PC-9 (cell line): Measurements from ENCODE around the gene CENPX. TPM values are rescaled to one million over a fixed set of nuclear protein-coding genes. Genes with fewer than 3 reads are reported as not detected.

Source experiments
- BruUV-seq: library from RNA; stranded (reverse); fragments of 400-500 nt; replicated peaks from 2 replicates; lab custom pipeline; 2021; lab: Mats Ljungman, UMichigan
- CTCF ChIA-PET: fragments of 300-600 bp; sonication (Branson Sonifier 250); formaldehyde crosslinking; loops from one replicate; lab custom pipeline; 2022; ENCODE audit warnings: antibody characterized with exemption; lab: Charles Lee
- POLR2A ChIA-PET: fragments of 300-600 bp; sonication (Branson Sonifier 250); formaldehyde crosslinking; loops from one replicate; lab custom pipeline; 2022; ENCODE audit warnings: antibody characterized with exemption; ENCODE audit not compliant: unreplicated experiment; lab: Charles Lee
- DNase-seq, 2 experiments: peaks; one replicate each; pipeline versions ENCODE4 v3.0.0 to v3.0.0-alpha.2; 2015 to 2022; ENCODE audit warnings: mixed read lengths in 1 of 2
- H2AFZ ChIP-seq: fragments of 200-600 bp; sonication (generic); 2 replicates; pipeline ENCODE4 v1.8.1; 2017; ENCODE audit warnings: antibody characterized with exemption
- H3F3A ChIP-seq: fragments of 200-600 bp; sonication (generic); 2 replicates; pipeline ENCODE4 v1.8.1; 2017; ENCODE audit warnings: antibody characterized with exemption, mild to moderate bottlenecking, low read depth; ENCODE audit not compliant: insufficient read depth
- H3K27ac ChIP-seq: fragments of 200-600 bp; sonication (generic); 2 replicates; pipeline ENCODE4 v1.6.1; 2016; ENCODE audit warnings: mixed run types
- H3K27me3 ChIP-seq: fragments of 200-600 bp; sonication (generic); 2 replicates; pipeline ENCODE4 v1.6.1; 2016; ENCODE audit warnings: low read depth, mixed run types; ENCODE audit not compliant: insufficient read depth
- H3K36me3 ChIP-seq: fragments of 200-600 bp; sonication (generic); 2 replicates; pipeline ENCODE4 v1.6.1; 2016; ENCODE audit warnings: low read depth, mixed run types
- H3K4me1 ChIP-seq: fragments of 200-600 bp; sonication (generic); replicated peaks from 2 replicates; pipeline ENCODE4 v1.6.1; 2016; ENCODE audit warnings: mixed run types; ENCODE audit not compliant: insufficient read depth
- H3K4me2 ChIP-seq: fragments of 200-600 bp; sonication (generic); 2 replicates; pipeline ENCODE4 v1.6.1; 2017; ENCODE audit warnings: mixed run types
- H3K4me3 ChIP-seq: fragments of 200-600 bp; sonication (generic); 2 replicates; pipeline ENCODE4 v1.6.1; 2016; ENCODE audit warnings: mixed run types
- H3K79me2 ChIP-seq: fragments of 200-600 bp; sonication (generic); 2 replicates; pipeline ENCODE4 v1.6.1; 2017; ENCODE audit warnings: low read depth, mixed run types
- H3K9me2 ChIP-seq: fragments of 200-600 bp; sonication (generic); 2 replicates; pipeline ENCODE4 v1.8.1; 2017; ENCODE audit warnings: mild to moderate bottlenecking; ENCODE audit not compliant: insufficient read depth
- H3K9me3 ChIP-seq: fragments of 200-600 bp; sonication (generic); 2 replicates; pipeline ENCODE4 v1.8.1; 2016; ENCODE audit warnings: low read depth; ENCODE audit not compliant: insufficient read depth
- H4K20me1 ChIP-seq: fragments of 200-600 bp; sonication (generic); 2 replicates; pipeline ENCODE4 v1.8.1; 2017; ENCODE audit not compliant: insufficient read depth
- CTCF ChIP-seq: fragments of 200-600 bp; sonication (generic); conservative IDR thresholded peaks from 2 replicates; pipeline ENCODE4 v1.6.1; 2017; ENCODE audit warnings: mixed run types, antibody characterized with exemption, mild to moderate bottlenecking, moderate library complexity
- EZH2 ChIP-seq: fragments of 200-600 bp; sonication (generic); IDR thresholded peaks from 2 replicates; pipeline ENCODE4 v1.8.0; 2017; ENCODE audit warnings: antibody characterized with exemption, low read depth
- intact Hi-C: fragments of 100-400 bp; cut with micrococcal nuclease; formaldehyde crosslinking; loops from one replicate; pipeline ENCODE4 v1.10.0; 2022; ENCODE audit not compliant: unreplicated experiment
- total RNA-seq: library from RNA; stranded (reverse); gene quantifications from 2 replicates; pipeline ENCODE4 v1.2.3, GENCODE V29; 2021

The CENPX gene
- total RNA-seq, 1 experiment from 2014 or later, result 132 TPM

GRCh38 chr17:82013772-82014321, 8.8 kb downstream of the CENPX start:
- Histone ChIP-seq H3K9me2 (no peaks in the 10 kb centered on the region), H3K27me3 (no peaks in the 10 kb centered on the region), H3K79me2 (no peaks in the 10 kb centered on the region), H3K4me3 (no peak overlapping the region), H2AFZ (no peak overlapping the region), H3K4me1 (no peaks in the 10 kb centered on the region), H3K9me3 (no peaks in the 10 kb centered on the region), H3K27ac (no peak overlapping the region), H3K4me2 (no peak overlapping the region), H4K20me1 (no peaks in the 10 kb centered on the region), H3F3A (no peaks in the 10 kb centered on the region), H3K36me3 (no peaks in the 10 kb centered on the region)
- CTCF ChIA-PET, result no interaction called here
- no peak for TF ChIP-seq CTCF
- no peak for TF ChIP-seq EZH2
- POLR2A ChIA-PET, result no interaction called here
- no TSS peak for BruUV-seq
- intact Hi-C loops, result no loop called here
- no peak for DNase-seq

- no peak for DNase-seq
- H3K9me2 ChIP-seq, result no peaks in the 10 kb centered on the region
- no peaks in the 10 kb centered on the region for H3K27me3 ChIP-seq
- H3F3A ChIP-seq, result no peaks in the 10 kb centered on the region
- no peaks in the 10 kb centered on the region for H3K4me1 ChIP-seq
- no peaks in the 10 kb centered on the region for H4K20me1 ChIP-seq
- intact Hi-C loops, result no loop called here
- no peak for TF ChIP-seq CTCF
- no peak for TF ChIP-seq EZH2
- no peak overlapping the region for H2AFZ ChIP-seq
- no peaks in the 10 kb centered on the region for H3K36me3 ChIP-seq
- no peak overlapping the region for H3K4me2 ChIP-seq
- no peaks in the 10 kb centered on the region for H3K79me2 ChIP-seq
- POLR2A ChIA-PET, result interaction anchor here (0.6 kb wide), 1 partner anchor 9 kb away, joined by 3 read pairs; no protein-coding TSS in a partner anchor
- H3K9me3 ChIP-seq, result no peaks in the 10 kb centered on the region
- no peak overlapping the region for H3K4me3 ChIP-seq
- no TSS peak for BruUV-seq
- CTCF ChIA-PET, result interaction anchor here (0.6 kb wide), 1 partner anchor 338 kb away, joined by 3 read pairs; no protein-coding TSS in a partner anchor
- H3K27ac ChIP-seq, result no peak overlapping the region
Observed at GRCh38 chr17:82013341-82013740, 9.3 kb downstream of the CENPX start.

GRCh38 chr17:82012640-82013295, 9.9 kb downstream of the CENPX start:
- ChIA-PET CTCF (interaction anchor here (0.6 kb wide), 1 partner anchor 337 kb away, joined by 3 read pairs; no protein-coding TSS in a partner anchor), POLR2A (interaction anchor here (0.6 kb wide), 1 partner anchor 9 kb away, joined by 3 read pairs; no protein-coding TSS in a partner anchor)
- BruUV-seq, result no TSS peak
- Histone ChIP-seq H3K27ac (no peak overlapping the region), H3K9me3 (no peaks in the 10 kb centered on the region), H3K4me3 (no peak overlapping the region), H4K20me1 (no peaks in the 10 kb centered on the region), H3F3A (no peaks in the 10 kb centered on the region), H3K4me1 (no peaks in the 10 kb centered on the region), H3K36me3 (no peaks in the 10 kb centered on the region), H3K4me2 (no peak overlapping the region), H3K79me2 (no peaks in the 10 kb centered on the region), H3K9me2 (no peaks in the 10 kb centered on the region), H2AFZ (no peak overlapping the region), H3K27me3 (no peaks in the 10 kb centered on the region)
- no peak for TF ChIP-seq EZH2
- TF ChIP-seq CTCF, result no peak
- no peak for DNase-seq
- intact Hi-C loops, result no loop called here
